MCF 10A (cell line): Measurements from ENCODE around the gene C19orf25. TPM values are rescaled to one million over a fixed set of nuclear protein-coding genes. Genes with fewer than 3 reads are reported as not detected.
"Not testable (repeated sequence)": the region's sequence is repeated elsewhere in the genome, so short reads cannot be mapped to it uniquely, and the experiment has no call there.

ENCODE experiments used
- BruUV-seq: library from RNA; stranded (reverse); fragments of 400-500 nt; replicated peaks from 2 replicates; lab custom pipeline; 2021; lab: Mats Ljungman, UMichigan
- CTCF ChIA-PET: fragments of 300-600 bp; sonication (Branson Sonifier 250); formaldehyde crosslinking; extraction: SDS; loops from one replicate; lab custom pipeline; 2021; ENCODE audit warnings: antibody characterized with exemption, inconsistent platforms; lab: Yijun Ruan, JAX
- POLR2A ChIA-PET: fragments of 300-600, 350-650 bp; sonication (Branson Sonifier 250); formaldehyde crosslinking; extraction: SDS; loops from one replicate; lab custom pipeline; 2020; ENCODE audit warnings: antibody characterized with exemption, inconsistent platforms; lab: Yijun Ruan, JAX
- DNase-seq: peaks from one replicate; pipeline ENCODE4 v3.0.0-alpha.2; 2018; ENCODE audit not compliant: unreplicated experiment
- H3K27ac Mint-ChIP-seq: one replicate; pipeline ENCODE4 v1.8.0; 2022; ENCODE audit warnings: mild to moderate bottlenecking, low read depth, mixed read lengths; ENCODE audit not compliant: unreplicated experiment
- H3K27me3 Mint-ChIP-seq: one replicate; pipeline ENCODE4 v1.8.0; 2022; ENCODE audit warnings: mixed read lengths; ENCODE audit not compliant: insufficient read depth, unreplicated experiment
- H3K36me3 Mint-ChIP-seq: one replicate; pipeline ENCODE4 v1.8.0; 2022; ENCODE audit warnings: mild to moderate bottlenecking, moderate library complexity, mixed read lengths; ENCODE audit not compliant: insufficient read depth, unreplicated experiment
- H3K4me1 Mint-ChIP-seq: one replicate; pipeline ENCODE4 v1.8.0; 2022; ENCODE audit warnings: mixed read lengths; ENCODE audit not compliant: insufficient read depth, unreplicated experiment
- H3K4me3 Mint-ChIP-seq: one replicate; pipeline ENCODE4 v1.8.0; 2022; ENCODE audit warnings: mild to moderate bottlenecking, moderate library complexity, mixed read lengths; ENCODE audit not compliant: unreplicated experiment
- H3K9me3 Mint-ChIP-seq: one replicate; pipeline ENCODE4 v1.8.0; 2022; ENCODE audit warnings: mixed read lengths; ENCODE audit not compliant: unreplicated experiment
- intact Hi-C: fragments of 100-400 bp; cut with micrococcal nuclease; formaldehyde crosslinking; loops from 2 replicates; pipeline ENCODE4 v1.14.1; 2022
- total RNA-seq: library from RNA; stranded (reverse); gene quantifications from 2 replicates; pipeline ENCODE4 v1.2.3, GENCODE V29; 2022
- TF ChIP-seq, protein P1 (sequence below): fragments of 200-600 bp; IDR thresholded peaks from one replicate; pipeline ENCODE4 v1.8.0; 2022; ENCODE audit warnings: antibody characterized with exemption, mild to moderate bottlenecking; ENCODE audit not compliant: unreplicated experiment

The C19orf25 gene
- total RNA-seq, 1 experiment from 2014 or later, result 40.5 TPM

- DNase-seq, result no peak
- Mint-ChIP-seq H3K27me3 (peaks cover 14% of the 10 kb centered on the region), H3K27ac (no peak overlapping the region), H3K4me3 (no peak overlapping the region), H3K36me3 (no peaks in the 10 kb centered on the region), H3K9me3 (no peaks in the 10 kb centered on the region), H3K4me1 (no peaks in the 10 kb centered on the region)
- intact Hi-C loops, result no loop called here
- ChIA-PET POLR2A (interaction anchor here (0.6 kb wide), 1 partner anchor 79 kb away, joined by 3 read pairs; no protein-coding TSS in a partner anchor), CTCF (interaction anchor here (0.6 kb wide), 2 partner anchors 18 to 281 kb away, joined by 4 to 5 read pairs; no protein-coding TSS in a partner anchor)
- TF ChIP-seq, protein P1, sequence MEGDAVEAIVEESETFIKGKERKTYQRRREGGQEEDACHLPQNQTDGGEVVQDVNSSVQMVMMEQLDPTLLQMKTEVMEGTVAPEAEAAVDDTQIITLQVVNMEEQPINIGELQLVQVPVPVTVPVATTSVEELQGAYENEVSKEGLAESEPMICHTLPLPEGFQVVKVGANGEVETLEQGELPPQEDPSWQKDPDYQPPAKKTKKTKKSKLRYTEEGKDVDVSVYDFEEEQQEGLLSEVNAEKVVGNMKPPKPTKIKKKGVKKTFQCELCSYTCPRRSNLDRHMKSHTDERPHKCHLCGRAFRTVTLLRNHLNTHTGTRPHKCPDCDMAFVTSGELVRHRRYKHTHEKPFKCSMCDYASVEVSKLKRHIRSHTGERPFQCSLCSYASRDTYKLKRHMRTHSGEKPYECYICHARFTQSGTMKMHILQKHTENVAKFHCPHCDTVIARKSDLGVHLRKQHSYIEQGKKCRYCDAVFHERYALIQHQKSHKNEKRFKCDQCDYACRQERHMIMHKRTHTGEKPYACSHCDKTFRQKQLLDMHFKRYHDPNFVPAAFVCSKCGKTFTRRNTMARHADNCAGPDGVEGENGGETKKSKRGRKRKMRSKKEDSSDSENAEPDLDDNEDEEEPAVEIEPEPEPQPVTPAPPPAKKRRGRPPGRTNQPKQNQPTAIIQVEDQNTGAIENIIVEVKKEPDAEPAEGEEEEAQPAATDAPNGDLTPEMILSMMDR, result no peak
- no TSS peak for BruUV-seq
Measured at GRCh38 chr19:1520203-1520780, 41.3 kb upstream of the C19orf25 start.

DNA sequence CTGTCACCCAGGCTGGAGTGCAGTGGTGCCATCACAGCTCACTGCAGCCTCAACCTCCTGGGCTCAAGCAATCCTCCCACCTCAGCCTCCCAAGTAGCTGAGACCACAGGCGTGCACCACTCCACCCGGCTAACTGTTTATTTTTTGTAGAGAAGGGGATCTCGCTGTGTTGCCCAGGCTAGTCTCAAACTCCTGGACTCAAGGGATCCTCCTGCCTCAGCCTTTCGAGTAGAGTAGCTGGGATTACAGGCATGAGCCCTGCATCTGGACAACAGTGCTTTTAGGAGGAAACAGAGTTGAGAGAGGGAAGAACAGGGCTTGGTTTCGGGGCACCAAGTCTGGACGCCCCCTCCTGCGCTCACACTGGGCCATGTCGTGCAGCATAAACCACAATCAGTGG, 40.8 kb upstream of the C19orf25 start:
- intact Hi-C loops, H3K36me3 Mint-ChIP-seq, BruUV-seq, H3K9me3 Mint-ChIP-seq, H3K4me1 Mint-ChIP-seq, H3K27me3 Mint-ChIP-seq, DNase-seq, POLR2A ChIA-PET, H3K27ac Mint-ChIP-seq, H3K4me3 Mint-ChIP-seq: not testable (repeated sequence)
- CTCF ChIA-PET, result interaction anchor here (0.6 to 1.5 kb wide), 2 partner anchors 26 to 281 kb away, joined by 4 read pairs; no protein-coding TSS in a partner anchor

GRCh38 chr19:1518471-1518870, 39.5 kb upstream of the C19orf25 start:
- H3K4me1 Mint-ChIP-seq, result no peaks in the 10 kb centered on the region
- no peak overlapping the region for H3K27ac Mint-ChIP-seq
- H3K27me3 Mint-ChIP-seq, result no peaks in the 10 kb centered on the region
- H3K4me3 Mint-ChIP-seq, result no peak overlapping the region
- intact Hi-C loops, result no loop called here
- ChIA-PET POLR2A (no interaction called here), CTCF (interaction anchor here (1.5 kb wide), 1 partner anchor 27 kb away, joined by 4 read pairs; no protein-coding TSS in a partner anchor)
- no peak for DNase-seq
- TF ChIP-seq, protein P1, result no peak
- BruUV-seq, result no TSS peak
- no peaks in the 10 kb centered on the region for H3K9me3 Mint-ChIP-seq
- H3K36me3 Mint-ChIP-seq, result no peaks in the 10 kb centered on the region

DNA sequence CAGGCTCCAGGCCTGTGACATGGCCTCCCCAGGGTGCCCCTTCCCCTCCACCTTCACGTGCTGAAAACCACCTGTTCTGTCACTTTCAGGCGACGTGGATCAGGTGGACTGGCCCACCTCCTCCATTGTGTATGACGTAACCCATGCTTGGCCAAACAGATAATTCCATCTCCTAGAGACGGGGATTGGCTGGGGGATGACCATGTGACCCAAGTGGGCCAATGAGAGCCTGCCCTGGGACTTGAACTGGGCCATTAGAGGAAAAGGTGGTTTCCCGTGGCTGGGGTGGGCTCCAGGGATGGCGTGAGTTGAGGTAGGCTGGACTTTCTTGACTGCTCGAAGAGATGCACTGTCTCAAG, 37.4 kb upstream of the C19orf25 start:
- no peaks in the 10 kb centered on the region for H3K9me3 Mint-ChIP-seq
- TF ChIP-seq, protein P1, result no peak
- intact Hi-C loops, result no loop called here
- CTCF ChIA-PET, result no interaction called here
- no peak overlapping the region for H3K4me3 Mint-ChIP-seq
- DNase-seq, result no peak
- no peak overlapping the region for H3K27ac Mint-ChIP-seq
- H3K36me3 Mint-ChIP-seq, result no peaks in the 10 kb centered on the region
- no peaks in the 10 kb centered on the region for H3K27me3 Mint-ChIP-seq
- POLR2A ChIA-PET, result no interaction called here
- no peaks in the 10 kb centered on the region for H3K4me1 Mint-ChIP-seq
- no TSS peak for BruUV-seq
